ENCODE results near the gene B4GALT3. TPM values are rescaled to one million over a fixed set of nuclear protein-coding genes. Genes with fewer than 3 reads are reported as not detected.

The B4GALT3 gene
- total RNA-seq, 1 donor from 2014 or later, result 23.0 TPM

DNA sequence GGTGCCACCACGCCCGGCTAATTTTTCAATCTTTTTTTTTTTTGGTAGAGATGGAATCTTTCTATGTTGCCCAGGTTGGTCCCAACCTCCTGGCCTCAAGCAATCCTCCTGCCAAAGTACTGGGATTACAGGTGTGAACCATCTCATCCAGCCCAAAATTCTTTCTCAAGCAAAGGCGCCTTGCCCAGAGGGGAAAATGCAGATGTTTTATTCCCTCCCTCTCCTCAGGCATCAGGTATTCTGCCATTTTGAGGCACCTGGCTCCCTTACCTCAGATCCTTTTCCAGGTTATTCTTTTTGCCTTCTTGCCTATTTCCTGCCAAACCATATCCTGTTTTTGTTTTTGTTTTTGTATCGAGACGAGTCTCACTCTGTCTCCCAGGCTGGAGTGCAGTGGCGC, 11.1 kb upstream of the B4GALT3 start:
- Mint-ChIP-seq H3K9me3 (ENCODE audit: low read depth) (no peaks in the 10 kb centered on the region), H3K36me3 (ENCODE audit: low read depth) (no peaks in the 10 kb centered on the region), H3K4me3 (ENCODE audit: unreplicated experiment) (no peak overlapping the region), H3K4me1 (ENCODE audit: low read depth) (peaks cover 13% of the 10 kb centered on the region), H3K27me3 (ENCODE audit: low read depth) (no peaks in the 10 kb centered on the region), H3K27ac (ENCODE audit: unreplicated experiment) (no peak overlapping the region)
- peak; percentile 2 for DNase-seq (ENCODE audit: low spot score)
- TF ChIP-seq, protein P1, sequence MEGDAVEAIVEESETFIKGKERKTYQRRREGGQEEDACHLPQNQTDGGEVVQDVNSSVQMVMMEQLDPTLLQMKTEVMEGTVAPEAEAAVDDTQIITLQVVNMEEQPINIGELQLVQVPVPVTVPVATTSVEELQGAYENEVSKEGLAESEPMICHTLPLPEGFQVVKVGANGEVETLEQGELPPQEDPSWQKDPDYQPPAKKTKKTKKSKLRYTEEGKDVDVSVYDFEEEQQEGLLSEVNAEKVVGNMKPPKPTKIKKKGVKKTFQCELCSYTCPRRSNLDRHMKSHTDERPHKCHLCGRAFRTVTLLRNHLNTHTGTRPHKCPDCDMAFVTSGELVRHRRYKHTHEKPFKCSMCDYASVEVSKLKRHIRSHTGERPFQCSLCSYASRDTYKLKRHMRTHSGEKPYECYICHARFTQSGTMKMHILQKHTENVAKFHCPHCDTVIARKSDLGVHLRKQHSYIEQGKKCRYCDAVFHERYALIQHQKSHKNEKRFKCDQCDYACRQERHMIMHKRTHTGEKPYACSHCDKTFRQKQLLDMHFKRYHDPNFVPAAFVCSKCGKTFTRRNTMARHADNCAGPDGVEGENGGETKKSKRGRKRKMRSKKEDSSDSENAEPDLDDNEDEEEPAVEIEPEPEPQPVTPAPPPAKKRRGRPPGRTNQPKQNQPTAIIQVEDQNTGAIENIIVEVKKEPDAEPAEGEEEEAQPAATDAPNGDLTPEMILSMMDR (IDR thresholded peaks at IDR 0.05), result no peak

DNA sequence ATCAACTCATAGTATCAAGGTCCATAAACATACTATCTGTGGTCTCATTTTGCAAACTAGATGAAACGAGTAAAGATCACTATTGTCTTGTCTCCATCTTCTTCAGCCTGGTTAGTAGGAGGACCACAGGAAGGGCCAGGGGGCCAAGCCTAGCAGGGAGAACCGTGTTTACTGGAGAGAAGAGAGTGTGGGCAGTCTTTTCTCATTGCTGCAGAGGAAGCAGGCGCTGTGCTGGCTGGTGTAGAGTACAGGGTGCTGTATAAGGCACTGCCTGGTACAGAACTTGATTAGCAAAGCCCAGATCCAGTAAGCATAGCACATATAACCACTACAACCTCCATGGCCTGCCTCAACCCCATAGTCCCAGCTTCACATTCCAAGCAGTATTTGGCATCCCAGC, 10.0 kb upstream of the B4GALT3 start:
- Mint-ChIP-seq H3K4me1 (ENCODE audit: low read depth) (peaks cover 18% of the 10 kb centered on the region), H3K27ac (ENCODE audit: unreplicated experiment) (no peak overlapping the region), H3K9me3 (ENCODE audit: low read depth) (no peaks in the 10 kb centered on the region), H3K4me3 (ENCODE audit: unreplicated experiment) (no peak overlapping the region), H3K27me3 (ENCODE audit: low read depth) (no peaks in the 10 kb centered on the region), H3K36me3 (ENCODE audit: low read depth) (no peaks in the 10 kb centered on the region)
- TF ChIP-seq, protein P1 (IDR thresholded peaks at IDR 0.05), result no peak
- DNase-seq (ENCODE audit: low spot score), result peak; percentile 52

DNA sequence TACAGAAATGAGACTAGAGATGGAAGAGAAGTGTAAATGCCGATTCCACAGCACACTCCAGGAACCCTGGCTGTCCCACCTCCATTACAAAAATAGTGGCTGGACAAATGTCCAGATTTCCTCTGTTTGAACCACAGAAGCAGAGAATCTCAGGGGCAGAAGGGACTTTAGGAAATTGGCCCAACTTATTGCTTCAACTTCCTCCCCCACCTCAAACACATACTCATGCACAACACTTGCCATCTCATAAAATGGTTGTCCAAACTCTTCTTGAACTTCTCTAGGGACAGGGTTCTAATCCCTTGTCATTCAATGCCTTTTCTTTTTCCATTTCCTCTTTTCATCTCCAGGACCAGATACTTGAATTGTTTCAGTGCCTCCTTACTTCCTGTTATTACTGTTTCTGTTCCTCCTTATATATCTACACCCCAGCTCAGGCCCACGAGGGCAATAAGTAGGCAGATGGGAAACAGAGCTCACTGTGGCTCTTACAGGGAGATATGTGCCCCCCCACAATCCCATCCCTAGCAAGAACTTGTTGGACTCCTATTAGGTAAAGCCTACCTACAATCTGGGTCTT, 8.5 kb upstream of the B4GALT3 start:
- Mint-ChIP-seq H3K9me3 (ENCODE audit: low read depth) (no peaks in the 10 kb centered on the region), H3K27me3 (ENCODE audit: low read depth) (no peaks in the 10 kb centered on the region), H3K36me3 (ENCODE audit: low read depth) (no peaks in the 10 kb centered on the region), H3K4me1 (ENCODE audit: low read depth) (peaks cover 22% of the 10 kb centered on the region), H3K27ac (ENCODE audit: unreplicated experiment) (peak overlapping the region; percentile 25), H3K4me3 (ENCODE audit: unreplicated experiment) (no peak overlapping the region)
- TF ChIP-seq, protein P1 (IDR thresholded peaks at IDR 0.05), result no peak
- DNase-seq (ENCODE audit: low spot score), result peak; percentile 4

DNA sequence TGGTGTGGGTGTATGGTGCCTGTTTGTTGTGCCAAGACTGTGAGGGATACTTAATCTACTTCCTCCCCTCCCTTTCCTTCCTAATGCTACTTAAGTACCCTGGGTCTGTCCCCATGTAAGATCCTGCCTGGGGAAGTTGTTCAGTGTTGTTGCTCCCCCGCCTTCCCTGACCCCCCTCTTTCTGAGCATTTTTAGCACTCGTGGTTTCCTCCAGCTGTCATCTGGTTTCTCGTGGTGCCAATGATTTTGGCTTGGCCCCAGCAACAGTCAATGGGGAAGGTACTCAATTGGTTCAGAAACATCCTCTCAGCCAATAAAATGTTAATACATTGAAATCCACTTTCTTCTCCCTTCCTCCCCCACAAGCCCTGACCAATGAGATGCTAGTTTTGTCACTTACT, 8.0 kb upstream of the B4GALT3 start:
- TF ChIP-seq, protein P1 (IDR thresholded peaks at IDR 0.05), result no peak
- Mint-ChIP-seq H3K4me3 (ENCODE audit: unreplicated experiment) (no peak overlapping the region), H3K27me3 (ENCODE audit: low read depth) (no peaks in the 10 kb centered on the region), H3K36me3 (ENCODE audit: low read depth) (no peaks in the 10 kb centered on the region), H3K9me3 (ENCODE audit: low read depth) (no peaks in the 10 kb centered on the region), H3K4me1 (ENCODE audit: low read depth) (peaks cover 22% of the 10 kb centered on the region), H3K27ac (ENCODE audit: unreplicated experiment) (peak overlapping the region; percentile 25)
- no peak for DNase-seq (ENCODE audit: low spot score)

DNA sequence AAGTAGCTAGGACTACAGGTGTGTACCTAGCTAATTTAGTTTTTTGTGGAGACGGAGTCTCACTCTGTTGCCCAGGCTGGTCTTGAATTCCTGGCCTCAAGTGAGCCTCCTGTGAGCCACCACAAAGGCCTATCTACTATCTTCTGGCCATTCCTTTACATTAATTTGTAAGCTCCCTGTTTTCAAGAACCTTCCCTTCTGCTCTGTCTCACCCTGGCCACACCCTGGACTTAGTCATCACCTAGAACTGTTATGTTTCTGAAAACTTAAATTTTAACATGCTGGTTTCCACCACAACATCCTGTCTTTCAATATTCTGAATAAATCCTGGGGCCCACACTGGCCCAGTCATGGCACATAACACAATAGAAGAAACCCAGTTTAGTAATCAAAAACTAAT, 4.9 kb upstream of the B4GALT3 start:
- DNase-seq (ENCODE audit: low spot score), result peak; percentile 7
- H3K36me3 Mint-ChIP-seq (ENCODE audit: low read depth), result no peaks in the 10 kb centered on the region

More for the DNA sequence above, 4.9 kb upstream of the B4GALT3 start:
- no peak overlapping the region for H3K27ac Mint-ChIP-seq (ENCODE audit: unreplicated experiment)
- TF ChIP-seq, protein P1 (IDR thresholded peaks at IDR 0.05), result no peak
- no peaks in the 10 kb centered on the region for H3K27me3 Mint-ChIP-seq (ENCODE audit: low read depth)
- no peaks in the 10 kb centered on the region for H3K9me3 Mint-ChIP-seq (ENCODE audit: low read depth)
- H3K4me3 Mint-ChIP-seq (ENCODE audit: unreplicated experiment), result no peak overlapping the region
- peaks cover 30% of the 10 kb centered on the region for H3K4me1 Mint-ChIP-seq (ENCODE audit: low read depth)

Measured in chondrocyte (in vitro differentiated cells).